GM13977 (cell line): ENCODE results near the gene IRF2BP2.

Source experiments
- DNase-seq: peaks from one replicate; pipeline ENCODE4 v3.0.0; 2012; ENCODE audit warnings: low spot score
- CTCF ChIP-seq: IDR thresholded peaks from 2 replicates; pipeline ENCODE4 v1.5.1; 2012; ENCODE audit warnings: mild to moderate bottlenecking, control low read depth; ENCODE audit not compliant: insufficient read depth; ENCODE audit errors: extremely low read depth, missing control alignments
- in situ Hi-C: fragments of 300-500 bp; cut with MboI; formaldehyde crosslinking; loops from one replicate; pipeline ENCODE4 v1.12.0; 2022; ENCODE audit warnings: low sequenced_read_pairs, low pct_unique_long_range_greater_than_20kb, mixed read lengths, inconsistent platforms; ENCODE audit not compliant: unreplicated experiment

Gene IRF2BP2

DNA sequence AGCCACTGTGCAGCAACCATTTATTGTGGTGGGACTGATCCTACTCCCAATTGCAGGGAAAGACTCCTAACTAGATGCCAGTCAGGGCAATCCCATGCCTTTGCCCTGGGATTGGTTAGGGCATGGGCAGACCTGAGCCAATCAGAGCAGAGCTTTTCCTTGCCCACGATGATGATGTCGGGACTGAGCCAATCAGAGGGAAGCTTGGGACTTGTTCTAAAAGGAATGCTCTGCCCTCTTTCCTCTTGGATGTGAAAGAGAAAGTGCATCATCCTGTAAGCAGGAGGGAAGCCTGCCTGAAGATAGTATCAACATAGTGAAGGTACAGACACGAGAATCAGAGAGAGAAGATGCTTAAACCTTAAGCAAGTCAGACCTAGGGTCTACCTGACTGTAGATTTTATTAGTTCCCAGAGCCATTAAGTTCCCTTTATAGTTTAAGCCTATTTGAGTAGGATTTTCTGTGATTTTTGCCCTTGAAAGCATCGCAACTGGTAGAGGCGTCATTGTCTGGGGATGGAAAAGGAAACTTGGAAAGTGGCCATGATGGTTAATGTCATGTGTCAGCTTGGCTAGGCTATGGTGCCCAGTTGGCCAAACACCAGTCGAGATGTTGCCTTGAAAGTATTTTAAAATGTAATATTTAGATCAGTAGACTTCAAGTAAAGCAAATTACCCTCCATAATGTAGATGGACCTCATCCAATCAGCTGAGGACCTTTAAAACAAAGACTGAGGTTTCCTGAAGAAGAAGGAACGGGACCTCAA is 19.9 kb downstream of the IRF2BP2 start:
- no peak for DNase-seq
- in situ Hi-C loops, result loop anchor here (10.0 kb wide), 2 partner anchors 85 to 495 kb away; no protein-coding TSS in a partner anchor

GRCh38 chr1:234589064-234589800 is 20.7 kb downstream of the IRF2BP2 start:
- TF ChIP-seq CTCF, result no peak
- in situ Hi-C loops, result no loop called here
- DNase-seq, result no peak

More for the DNA sequence above, 19.9 kb downstream of the IRF2BP2 start:
- TF ChIP-seq CTCF, result no peak

DNA sequence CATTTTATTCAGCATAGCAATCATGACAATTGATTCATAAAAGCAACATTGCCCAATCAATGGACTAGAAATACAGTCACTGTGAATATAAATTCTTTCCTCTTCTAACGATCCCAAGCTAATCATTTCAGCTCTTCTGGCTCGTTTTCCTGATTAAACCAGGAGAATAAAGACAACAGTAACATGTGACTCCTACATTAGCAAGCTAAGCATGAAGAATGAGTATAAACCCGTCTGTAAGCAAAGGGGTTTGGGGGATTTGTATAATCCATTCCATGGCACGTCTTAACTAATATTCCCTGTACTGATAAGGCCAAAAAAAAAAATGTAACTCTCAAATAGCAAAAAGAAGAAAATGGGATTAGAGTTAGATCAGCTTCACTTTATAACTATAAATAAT is 21.6 kb downstream of the IRF2BP2 start:
- TF ChIP-seq CTCF, result no peak
- no peak for DNase-seq
- in situ Hi-C loops, result no loop called here

DNA sequence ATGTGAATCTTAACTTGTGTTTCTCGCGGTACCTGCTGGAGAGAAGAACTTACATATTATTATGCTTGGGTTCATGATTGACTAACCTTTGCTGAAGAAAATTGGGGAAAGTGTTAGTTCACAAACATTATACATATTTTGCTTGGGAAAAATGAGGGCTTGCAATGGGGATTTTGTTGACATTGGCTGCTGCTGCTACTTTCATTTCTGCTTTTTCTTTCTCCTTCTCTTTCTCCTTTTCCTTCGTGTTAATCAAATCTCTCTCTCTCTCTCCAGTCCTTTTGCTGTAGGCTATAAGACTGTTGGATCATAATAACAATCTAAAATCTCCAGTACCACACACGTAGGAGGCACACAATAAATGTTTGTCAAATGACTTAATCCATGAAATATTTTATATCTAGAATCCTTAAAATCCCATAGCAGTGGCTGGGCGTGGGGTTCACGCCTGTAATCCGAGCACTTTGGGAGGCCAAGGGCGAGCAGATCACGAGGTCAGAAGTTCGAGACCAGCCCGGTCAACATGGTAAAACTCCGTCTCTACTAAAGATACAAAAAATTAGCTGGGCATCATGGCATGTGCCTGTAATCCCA is 23.0 kb downstream of the IRF2BP2 start:
- in situ Hi-C loops, result no loop called here
- TF ChIP-seq CTCF, result no peak
- no peak for DNase-seq

- no peak for TF ChIP-seq CTCF
- in situ Hi-C loops, result no loop called here
These were observed 23.7 kb downstream of the IRF2BP2 start for GRCh38 chr1:234586304-234586703.

DNA sequence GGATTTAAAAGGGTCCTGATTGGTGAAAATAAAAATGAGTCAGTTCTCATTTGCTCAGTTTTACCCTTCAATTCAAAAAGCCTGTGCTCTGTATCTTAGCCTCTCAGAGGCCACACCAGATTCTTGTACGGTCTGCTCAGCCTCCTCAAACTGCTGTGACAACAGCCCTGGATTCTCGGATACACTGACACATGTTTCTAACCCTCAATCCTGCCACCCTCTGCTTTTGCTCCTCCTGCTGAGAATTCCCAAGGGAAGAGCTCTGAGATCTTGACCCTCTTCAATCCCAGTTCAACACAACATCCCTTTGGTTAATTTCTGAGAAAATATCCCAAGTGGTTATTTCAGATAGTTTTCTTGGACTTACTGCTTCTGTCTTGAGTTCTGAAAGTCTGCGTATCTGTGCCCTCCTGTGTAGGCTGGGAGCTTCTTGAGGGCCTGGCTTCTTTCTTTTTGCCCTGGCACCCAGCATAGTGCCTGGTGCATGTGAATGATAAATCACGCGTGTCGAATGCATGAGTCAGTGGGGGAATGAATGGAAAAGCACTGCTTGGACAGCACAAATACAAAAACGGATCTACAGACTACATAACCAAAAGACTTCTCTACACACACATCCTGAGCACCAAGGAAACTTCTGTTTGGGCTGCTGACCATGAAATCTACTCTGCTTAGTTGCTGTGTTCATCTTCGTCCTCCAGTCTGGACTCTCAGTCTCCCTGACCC is 24.5 kb downstream of the IRF2BP2 start:
- TF ChIP-seq CTCF, result no peak
- in situ Hi-C loops, result no loop called here
- DNase-seq, result no peak

More at GRCh38 chr1:234586304-234586703, 23.7 kb downstream of the IRF2BP2 start:
- DNase-seq, result no peak
